Mononuclear cell (primary cell): ENCODE data around the gene FAM98B. TPM values are rescaled to one million over a fixed set of nuclear protein-coding genes. Genes with fewer than 3 reads are reported as not detected.

Source experiments
- H3K27me3 ChIP-seq: 2 replicates; pipeline ENCODE4 v1.6.0; 2011; ENCODE audit warnings: low read length, control low read depth; ENCODE audit not compliant: insufficient read depth
- H3K4me1 ChIP-seq: 2 replicates; pipeline ENCODE4 v1.5.1; 2011; ENCODE audit warnings: mild to moderate bottlenecking, low read length, control low read depth; ENCODE audit not compliant: insufficient read depth
- H3K4me3 ChIP-seq: 2 replicates; pipeline ENCODE4 v1.5.1; 2011; ENCODE audit warnings: mild to moderate bottlenecking, low read length, moderate library complexity
- H3K9me3 ChIP-seq: 2 replicates; pipeline ENCODE4 v1.5.1; 2011; ENCODE audit warnings: low read depth, mild to moderate bottlenecking, control low read depth, low read length
- total RNA-seq: library from RNA; depleted of rRNA; stranded (reverse); fragments of >200 nt; gene quantifications from one replicate; pipeline ENCODE4 v1.2.3, GENCODE V29; 2012

FAM98B gene
- total RNA-seq, 1 donor, result 26.4 TPM

DNA sequence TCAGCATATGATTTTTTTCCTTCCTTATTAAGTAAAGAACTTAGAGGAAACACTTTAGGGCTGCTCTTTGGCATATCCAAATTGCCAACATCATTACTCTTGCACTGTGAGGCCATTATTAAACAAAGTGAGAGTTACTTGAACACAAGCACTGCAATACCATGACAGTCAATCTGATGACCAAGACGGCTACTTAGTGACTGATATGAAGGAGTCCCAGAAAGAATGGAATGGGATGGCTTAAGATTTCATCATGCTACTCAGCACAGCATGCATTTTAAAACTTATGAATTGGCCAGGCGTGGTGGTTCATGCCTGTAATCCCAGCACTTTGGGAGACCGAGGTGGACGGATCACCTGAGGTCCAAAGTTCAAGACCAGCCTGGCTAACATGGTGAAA, 55.2 kb downstream of the FAM98B start:
- Histone ChIP-seq H3K4me3 (no peak overlapping the region), H3K9me3 (no peaks in the 10 kb centered on the region), H3K27me3 (no peaks in the 10 kb centered on the region), H3K4me1 (no peaks in the 10 kb centered on the region)

DNA sequence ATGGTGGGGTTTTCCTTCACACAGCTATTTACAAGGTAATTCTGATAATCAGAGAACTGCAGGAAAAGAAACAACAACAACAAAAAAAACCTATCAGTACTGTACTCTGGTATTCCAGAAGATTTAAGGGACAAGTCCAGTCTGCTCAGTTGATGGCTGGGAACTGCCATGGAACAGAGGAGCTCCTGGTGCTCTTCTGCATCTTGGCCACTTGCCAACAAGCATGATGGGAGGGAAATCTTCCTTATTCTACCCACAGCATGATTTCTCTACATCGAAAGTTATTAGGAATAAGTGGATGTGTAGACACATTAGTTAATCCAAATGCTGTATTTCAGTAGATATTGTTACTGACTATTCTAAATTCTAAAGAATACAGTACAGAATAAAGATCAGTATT, 59.0 kb downstream of the FAM98B start:
- no peak overlapping the region for H3K4me3 ChIP-seq
- no peaks in the 10 kb centered on the region for H3K27me3 ChIP-seq
- no peaks in the 10 kb centered on the region for H3K4me1 ChIP-seq
- no peaks in the 10 kb centered on the region for H3K9me3 ChIP-seq

DNA sequence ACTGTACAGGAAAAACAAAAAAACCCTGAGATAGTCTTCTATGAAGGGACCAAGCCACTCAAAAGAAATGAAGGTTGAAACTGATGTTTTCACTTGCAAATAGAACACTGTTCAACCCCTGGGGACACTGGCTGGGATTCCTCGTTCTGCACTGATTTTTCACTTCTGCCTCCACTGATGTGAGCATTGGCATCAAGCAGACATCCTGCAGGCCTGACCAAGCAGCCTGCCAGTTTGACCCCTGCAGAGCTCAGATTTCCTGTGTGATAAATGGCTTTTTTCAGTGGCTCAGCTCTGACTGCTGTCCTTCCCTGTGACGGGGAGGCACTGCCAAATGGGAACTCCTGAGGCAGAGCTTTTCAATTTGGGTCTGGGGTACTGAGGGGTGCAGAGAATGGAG, 60.7 kb downstream of the FAM98B start:
- H3K27me3 ChIP-seq, result no peaks in the 10 kb centered on the region
- no peak overlapping the region for H3K4me3 ChIP-seq
- H3K4me1 ChIP-seq, result no peaks in the 10 kb centered on the region
- H3K9me3 ChIP-seq, result no peaks in the 10 kb centered on the region

DNA sequence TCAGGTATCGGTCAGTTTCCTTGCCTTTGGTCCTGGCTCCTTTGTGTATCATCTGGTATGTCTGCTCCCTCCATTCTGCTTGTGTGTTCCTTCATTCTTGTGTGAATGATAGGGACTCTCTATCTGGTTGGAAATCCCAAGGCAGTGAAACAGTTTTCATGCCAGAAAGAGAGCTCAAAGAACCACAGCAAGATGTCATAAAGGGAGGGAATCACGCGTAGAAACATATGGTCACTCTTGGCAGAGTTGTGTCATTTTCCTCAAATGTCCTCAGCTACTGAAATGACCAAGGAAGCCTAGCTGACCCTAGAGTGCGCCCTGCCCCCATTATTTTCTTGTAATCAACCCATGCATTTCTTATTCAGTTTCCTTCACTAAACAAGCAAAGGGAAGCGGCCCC, 62.7 kb downstream of the FAM98B start:
- Histone ChIP-seq H3K27me3 (no peaks in the 10 kb centered on the region), H3K4me1 (no peaks in the 10 kb centered on the region), H3K9me3 (no peaks in the 10 kb centered on the region), H3K4me3 (no peak overlapping the region)

DNA sequence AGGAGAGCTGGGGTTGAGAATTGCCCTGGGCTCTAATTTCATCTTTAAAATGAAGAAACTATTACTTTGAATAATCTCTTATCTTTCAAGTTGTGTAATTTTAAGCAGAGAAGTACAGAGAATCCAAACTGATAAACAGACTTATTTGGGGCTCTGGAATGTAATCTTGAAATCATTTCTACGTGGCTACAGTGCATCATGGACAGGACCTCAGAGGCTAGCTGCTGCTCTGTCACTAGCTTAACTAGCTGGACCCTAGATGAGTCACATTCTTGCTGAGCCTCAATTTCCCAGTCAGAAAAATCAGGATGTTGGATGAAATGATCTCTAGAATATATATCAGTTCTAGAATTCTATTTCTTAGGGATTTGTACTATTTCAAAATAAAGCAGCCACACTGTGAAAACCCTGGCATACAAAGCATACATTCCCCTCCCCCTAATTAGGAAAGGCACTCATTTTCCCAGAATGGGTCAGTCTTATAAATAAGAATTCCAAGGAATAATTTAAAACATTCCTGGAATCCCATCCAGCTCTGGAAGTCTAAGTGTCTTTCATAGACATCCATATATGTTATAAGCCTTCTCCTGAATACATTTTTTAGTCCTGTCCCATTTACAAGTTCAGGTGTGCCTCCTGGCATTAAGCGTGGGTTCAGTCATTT, 63.5 kb downstream of the FAM98B start:
- no peaks in the 10 kb centered on the region for H3K9me3 ChIP-seq
- H3K4me1 ChIP-seq, result no peaks in the 10 kb centered on the region

DNA sequence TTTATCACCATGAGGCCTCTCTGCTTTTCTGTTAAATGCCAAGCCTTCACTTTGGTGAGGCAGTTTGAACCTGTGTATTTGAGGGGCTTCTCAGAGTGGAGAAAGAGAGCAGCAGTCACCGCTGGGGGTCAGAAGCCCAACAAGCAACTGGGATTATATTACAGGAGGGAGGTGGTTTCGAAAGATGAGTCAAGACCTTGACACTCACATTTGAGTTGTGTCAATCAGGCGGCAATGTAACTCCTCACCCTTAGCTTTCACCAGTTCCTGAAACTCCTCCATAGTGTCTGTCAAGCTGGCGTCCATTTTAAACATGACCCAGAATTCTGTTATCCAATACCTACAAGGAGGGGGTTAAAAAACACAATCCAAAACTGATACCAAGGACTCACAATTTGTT, 64.2 kb downstream of the FAM98B start:
- no peaks in the 10 kb centered on the region for H3K4me1 ChIP-seq
- H3K9me3 ChIP-seq, result no peaks in the 10 kb centered on the region
- H3K27me3 ChIP-seq, result no peaks in the 10 kb centered on the region
- no peak overlapping the region for H3K4me3 ChIP-seq

More for the DNA sequence above, 63.5 kb downstream of the FAM98B start:
- Histone ChIP-seq H3K4me3 (no peak overlapping the region), H3K27me3 (no peaks in the 10 kb centered on the region)

DNA sequence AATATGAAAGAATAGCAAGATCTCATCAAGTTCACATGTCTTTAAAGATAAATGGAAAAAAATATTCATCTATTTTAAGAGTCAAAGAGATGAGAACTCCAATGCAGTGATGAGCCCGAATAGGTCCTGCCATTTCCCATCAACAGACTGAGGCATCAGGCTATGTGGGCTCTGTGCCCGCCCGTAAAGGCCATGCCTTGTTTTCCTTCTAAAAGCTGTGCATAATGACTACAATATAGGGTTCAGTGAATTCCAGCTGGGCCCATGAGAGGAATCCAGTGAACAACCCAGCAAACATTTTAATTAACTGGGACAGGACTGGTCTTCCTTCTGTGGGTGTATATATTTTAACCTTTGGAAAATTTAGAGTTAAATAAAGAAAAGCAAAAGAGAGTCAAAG, 66.1 kb downstream of the FAM98B start:
- no peaks in the 10 kb centered on the region for H3K27me3 ChIP-seq

DNA sequence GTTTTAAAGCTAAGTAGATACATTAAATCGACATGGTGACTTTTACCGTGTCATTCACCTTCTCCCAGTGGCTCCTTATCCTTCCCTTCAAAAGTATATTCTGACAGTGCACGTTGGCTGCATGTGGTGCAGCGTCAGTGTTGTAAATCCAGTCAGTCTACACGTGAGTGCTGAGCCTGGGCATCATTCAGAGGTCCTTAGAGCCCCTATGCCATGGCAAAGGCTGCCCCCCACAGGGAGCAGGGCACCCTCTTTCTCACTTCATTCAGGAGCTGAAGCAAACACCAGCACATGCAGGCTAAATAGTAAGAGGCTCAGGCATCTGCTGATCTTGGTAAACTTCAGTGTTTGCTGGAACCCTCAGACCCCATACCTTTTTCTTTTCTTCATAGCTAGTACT, 67.4 kb downstream of the FAM98B start:
- H3K4me3 ChIP-seq, result no peak overlapping the region
- no peaks in the 10 kb centered on the region for H3K4me1 ChIP-seq
- H3K27me3 ChIP-seq, result no peaks in the 10 kb centered on the region
- no peaks in the 10 kb centered on the region for H3K9me3 ChIP-seq

More for the DNA sequence above, 66.1 kb downstream of the FAM98B start:
- H3K4me1 ChIP-seq, result no peaks in the 10 kb centered on the region
- H3K9me3 ChIP-seq, result no peaks in the 10 kb centered on the region
- no peak overlapping the region for H3K4me3 ChIP-seq

DNA sequence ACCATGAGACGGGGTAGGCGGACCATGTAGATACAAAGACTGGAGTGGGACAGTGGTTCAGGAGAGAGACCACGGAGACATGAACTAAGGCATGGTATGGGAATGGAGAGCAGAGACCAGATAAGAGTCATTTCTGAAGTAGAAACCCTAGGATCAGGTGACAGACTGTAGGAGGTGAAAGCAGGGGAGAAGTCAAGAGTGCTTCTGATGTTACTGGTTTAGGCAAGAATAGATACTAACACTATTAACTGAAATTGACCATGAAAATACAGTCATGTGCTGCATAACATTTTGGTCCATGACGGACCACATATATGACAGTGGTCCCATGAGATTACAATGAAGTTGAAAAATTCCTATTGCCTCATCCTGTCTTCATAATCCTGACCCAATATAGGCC, 69.0 kb downstream of the FAM98B start:
- Histone ChIP-seq H3K9me3 (no peaks in the 10 kb centered on the region), H3K27me3 (no peaks in the 10 kb centered on the region), H3K4me3 (no peak overlapping the region), H3K4me1 (no peaks in the 10 kb centered on the region)

DNA sequence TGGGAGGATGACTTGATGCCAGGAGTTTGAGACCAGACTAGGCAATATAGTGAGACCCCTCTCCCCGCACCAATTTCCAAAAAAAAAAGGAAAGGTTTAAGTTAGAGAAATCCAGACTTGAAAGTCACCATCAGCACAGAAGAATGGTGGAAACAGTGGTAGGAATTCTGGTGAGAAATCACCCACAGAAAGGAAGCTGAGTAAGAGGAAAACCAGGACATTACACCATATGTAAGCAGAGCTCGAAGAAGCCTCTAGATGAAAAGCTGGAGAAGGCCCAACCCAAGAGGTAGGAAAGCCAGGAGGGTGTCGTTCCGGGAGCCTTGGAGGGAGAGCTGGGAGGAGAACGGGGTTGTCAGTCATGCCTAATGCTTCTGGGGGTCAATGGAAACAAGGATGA, 70.2 kb downstream of the FAM98B start:
- Histone ChIP-seq H3K4me1 (no peaks in the 10 kb centered on the region), H3K4me3 (no peak overlapping the region), H3K9me3 (no peaks in the 10 kb centered on the region), H3K27me3 (no peaks in the 10 kb centered on the region)

DNA sequence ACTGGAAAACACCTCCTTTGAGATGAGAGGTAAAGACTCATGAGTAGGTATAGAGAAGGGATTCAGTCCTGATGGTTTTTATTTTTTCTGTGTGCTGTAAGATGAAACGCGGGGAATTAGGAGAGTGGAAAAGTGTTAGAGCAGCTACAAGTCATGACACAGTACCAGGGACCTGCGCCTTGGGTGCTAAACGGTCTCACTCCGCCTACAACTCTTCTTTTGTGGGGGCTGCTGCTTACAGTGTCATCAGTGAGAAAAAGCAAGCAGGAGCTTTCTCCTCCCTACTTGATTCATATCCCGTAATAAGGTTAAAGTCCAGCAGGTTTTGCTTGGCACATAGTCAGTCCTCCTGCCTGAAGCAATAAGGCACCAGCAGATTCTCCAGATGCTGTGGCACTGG, 71.6 kb downstream of the FAM98B start:
- Histone ChIP-seq H3K9me3 (no peaks in the 10 kb centered on the region), H3K4me3 (no peak overlapping the region), H3K27me3 (no peaks in the 10 kb centered on the region), H3K4me1 (no peaks in the 10 kb centered on the region)

DNA sequence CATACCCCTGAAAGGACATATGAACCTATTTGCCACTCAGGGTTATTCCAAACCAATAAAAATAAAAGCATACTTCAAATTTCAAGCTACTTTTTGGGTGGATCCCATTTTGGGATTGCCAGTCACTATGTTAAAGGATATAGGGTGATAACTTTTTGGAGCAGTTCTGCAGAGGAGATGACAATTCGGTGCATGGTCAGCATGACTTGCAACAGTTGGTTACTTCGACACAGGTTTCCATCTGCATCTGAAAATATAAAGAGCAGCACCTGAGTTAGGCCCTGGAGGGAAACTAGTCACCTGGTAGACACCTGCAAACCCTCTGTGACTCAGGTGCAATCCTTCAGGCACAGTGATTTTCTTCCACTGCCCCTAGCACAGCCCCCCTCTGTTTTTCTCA, 72.2 kb downstream of the FAM98B start:
- Histone ChIP-seq H3K9me3 (no peaks in the 10 kb centered on the region), H3K27me3 (no peaks in the 10 kb centered on the region), H3K4me1 (no peaks in the 10 kb centered on the region), H3K4me3 (no peak overlapping the region)

DNA sequence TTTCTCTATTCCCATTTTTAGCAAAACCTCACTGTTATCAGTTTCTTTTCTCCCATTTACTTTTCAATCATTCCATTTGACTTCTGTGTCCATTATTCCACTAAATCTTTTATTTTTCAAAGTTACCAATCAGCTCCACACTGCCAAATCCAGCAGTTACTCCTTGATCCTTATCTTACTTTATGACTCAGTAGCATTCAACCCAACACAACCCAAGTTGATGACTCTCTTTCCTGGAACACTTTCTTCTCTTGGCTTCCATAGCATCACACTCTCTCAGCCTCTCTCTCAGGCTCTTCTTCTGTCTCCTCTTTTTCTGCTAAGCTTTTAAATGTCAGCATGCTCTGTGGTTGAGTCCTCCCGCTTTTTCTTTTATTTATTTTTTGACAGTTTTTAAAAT, 74.4 kb downstream of the FAM98B start:
- Histone ChIP-seq H3K4me1 (peaks cover 11% of the 10 kb centered on the region), H3K4me3 (no peak overlapping the region), H3K27me3 (no peaks in the 10 kb centered on the region), H3K9me3 (no peaks in the 10 kb centered on the region)

DNA sequence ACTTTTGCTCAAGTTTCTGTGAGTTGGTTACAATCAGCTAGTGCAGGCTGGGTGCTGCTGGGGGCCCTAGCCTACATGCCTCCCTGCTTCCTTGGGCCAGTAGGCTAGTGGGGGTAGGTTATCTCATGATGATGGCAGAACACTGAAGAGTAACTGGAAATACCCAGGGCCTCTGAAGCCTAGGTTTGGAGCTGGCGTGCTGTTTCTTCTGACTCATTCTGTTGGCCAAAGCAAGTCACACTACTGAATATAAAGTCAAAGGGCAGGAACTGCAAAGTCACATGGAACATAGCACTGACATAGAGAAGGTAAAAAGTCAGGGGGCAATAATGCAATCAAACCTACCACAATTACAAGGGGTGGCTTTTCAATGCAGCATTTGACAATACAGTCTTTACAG, 76.2 kb downstream of the FAM98B start:
- H3K9me3 ChIP-seq, result no peaks in the 10 kb centered on the region
- no peaks in the 10 kb centered on the region for H3K27me3 ChIP-seq
- peaks cover 23% of the 10 kb centered on the region for H3K4me1 ChIP-seq
- no peak overlapping the region for H3K4me3 ChIP-seq

DNA sequence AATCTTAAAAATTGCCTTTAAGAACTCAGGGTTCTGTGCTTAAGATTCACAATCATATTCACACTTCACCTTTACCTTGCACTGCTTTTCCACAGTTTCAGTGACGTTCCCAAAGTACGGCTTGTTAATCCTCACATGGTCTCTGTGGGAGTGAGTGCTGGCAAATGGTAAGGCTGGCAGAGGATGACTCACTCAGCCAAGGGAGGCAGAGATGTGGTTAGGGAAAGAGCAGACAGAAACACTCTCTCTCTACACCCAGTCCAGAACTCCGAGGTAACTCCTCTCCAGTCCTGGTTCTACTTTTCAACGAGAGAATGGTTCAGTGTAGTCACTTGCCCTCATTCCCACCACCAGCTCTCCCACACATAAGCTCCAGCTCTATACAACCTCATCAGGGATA, 77.6 kb downstream of the FAM98B start:
- Histone ChIP-seq H3K4me1 (peaks cover 30% of the 10 kb centered on the region), H3K27me3 (no peaks in the 10 kb centered on the region), H3K9me3 (no peaks in the 10 kb centered on the region), H3K4me3 (no peak overlapping the region)

DNA sequence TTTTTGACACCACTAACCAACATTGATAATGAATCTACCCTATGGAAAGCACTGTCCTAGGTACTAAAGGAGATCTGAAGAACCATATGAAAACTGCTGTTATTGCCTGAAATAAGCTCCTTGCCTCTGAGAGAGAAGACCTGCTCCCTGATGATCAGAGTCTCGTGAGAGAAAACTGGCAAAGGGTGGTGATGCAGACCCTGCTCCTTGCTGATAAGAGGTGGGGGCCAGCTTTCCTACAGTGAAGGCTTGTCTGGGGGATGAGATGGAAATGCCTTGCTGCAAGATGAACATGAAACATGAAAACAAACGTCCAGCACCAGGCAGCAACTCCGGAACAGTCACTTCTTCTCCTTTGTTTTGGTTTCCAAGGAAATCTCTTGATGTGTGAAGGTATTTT, 78.8 kb downstream of the FAM98B start:
- no peaks in the 10 kb centered on the region for H3K9me3 ChIP-seq
- no peak overlapping the region for H3K4me3 ChIP-seq
- H3K4me1 ChIP-seq, result peaks cover 34% of the 10 kb centered on the region
- H3K27me3 ChIP-seq, result no peaks in the 10 kb centered on the region
